VCaP (cell line): ENCODE measurements around the gene MTA3.

Experiments
- H3K27ac ChIP-seq: fragments of 450-650 bp; 2 replicates; pipeline ENCODE4 v1.5.1; 2017
- CTCF ChIP-seq: fragments of 450-650 bp; conservative IDR thresholded peaks from 2 replicates; pipeline ENCODE4 v1.5.1; 2017; ENCODE audit warnings: mild to moderate bottlenecking, moderate library complexity

Gene MTA3

DNA sequence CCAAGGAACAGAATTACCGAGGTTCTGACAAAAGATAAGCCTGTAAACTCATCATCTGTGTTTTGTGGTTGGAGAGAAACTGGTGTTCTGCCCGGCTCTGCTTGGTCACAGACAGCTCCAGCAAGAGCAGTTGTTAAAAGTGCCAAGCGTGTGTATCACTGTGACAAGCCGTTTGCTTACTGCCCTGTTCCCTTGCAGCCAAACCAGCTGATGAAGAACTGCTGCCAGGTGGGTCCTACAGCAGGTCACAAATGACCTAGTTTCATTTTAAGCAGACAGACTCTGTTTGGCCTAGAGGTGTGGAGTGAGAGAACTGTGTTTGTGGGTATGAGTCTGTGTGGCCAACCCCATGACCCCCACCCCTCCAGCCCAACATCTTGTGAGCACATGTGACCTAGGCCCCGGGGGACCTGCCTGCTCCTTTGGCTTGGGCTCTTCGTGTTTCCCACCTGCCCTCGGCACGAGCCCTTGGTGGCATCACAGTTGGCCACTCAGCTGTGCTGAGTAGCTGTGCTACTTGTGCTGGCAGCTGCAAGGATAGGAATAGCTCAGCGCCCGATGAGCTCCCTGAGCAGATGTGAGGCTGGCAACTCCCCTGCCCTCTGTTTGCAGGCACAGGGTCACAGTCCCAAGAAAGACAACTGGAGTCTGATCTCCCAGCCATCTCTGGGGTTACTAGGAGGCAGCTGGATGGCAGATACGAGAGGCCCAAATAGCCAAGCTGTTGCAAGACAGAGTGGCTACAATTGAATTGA, 185.8 kb downstream of the MTA3 start:
- no peak overlapping the region for H3K27ac ChIP-seq

GRCh38 chr2:42754776-42755140, 186.3 kb downstream of the MTA3 start:
- no peak for TF ChIP-seq CTCF
- H3K27ac ChIP-seq: no peak overlapping the region

More for the DNA sequence above, 185.8 kb downstream of the MTA3 start:
- no peak for TF ChIP-seq CTCF

GRCh38 chr2:42755191-42755880, 186.9 kb downstream of the MTA3 start:
- H3K27ac ChIP-seq: no peak overlapping the region
- TF ChIP-seq CTCF: no peak

- no peak overlapping the region for H3K27ac ChIP-seq
- TF ChIP-seq CTCF: no peak
Observed at GRCh38 chr2:42756150-42756775, 187.8 kb downstream of the MTA3 start.

DNA sequence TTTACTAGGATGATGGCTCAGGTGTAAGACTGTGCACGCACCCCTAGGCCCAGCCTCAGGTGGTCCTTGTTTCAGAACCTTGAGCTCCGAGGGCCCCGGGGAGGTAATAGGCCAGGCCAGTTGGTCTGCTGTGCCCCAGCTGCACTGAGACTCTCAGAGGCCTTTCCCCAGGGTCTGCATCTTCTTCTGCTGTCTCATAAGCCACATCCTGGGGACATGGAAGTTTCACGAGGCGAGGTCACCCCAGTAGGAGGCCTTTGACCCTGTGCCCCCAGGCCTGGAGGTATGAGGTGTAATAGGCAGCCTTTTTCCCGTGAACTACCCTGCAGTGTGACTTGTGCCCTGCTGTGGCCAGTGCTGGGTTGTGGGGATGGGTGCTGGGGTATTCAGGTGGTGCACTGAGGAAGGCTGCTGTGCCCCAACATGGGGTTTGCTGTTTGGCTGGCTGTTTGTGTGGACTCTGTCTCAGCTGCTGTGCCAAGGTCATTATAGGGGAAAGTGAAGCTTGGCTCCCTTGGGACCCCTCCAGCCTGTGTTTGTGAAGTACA, 188.6 kb downstream of the MTA3 start:
- no peak for TF ChIP-seq CTCF
- H3K27ac ChIP-seq: no peak overlapping the region

GRCh38 chr2:42757981-42758740, 189.7 kb downstream of the MTA3 start:
- no peak overlapping the region for H3K27ac ChIP-seq
- no peak for TF ChIP-seq CTCF
